ENCODE measurements around the gene GTPBP1.
A peak's percentile ranks its signal among the peaks of the same experiment; 100 is the strongest.

GTPBP1 gene
- long read RNA-seq, donor 1, full-length matches to known transcripts = 2 of 8 reads
- long read RNA-seq, donor 1, partial matches to known transcripts = 6 of 8 reads
- long read RNA-seq, donor 1, other reads (novel, unspliced or antisense) = 0 of 8 reads
- long read RNA-seq, donor 2, full-length matches to known transcripts = 4 of 4 reads
- long read RNA-seq, donor 2, partial matches to known transcripts = 0 of 4 reads
- long read RNA-seq, donor 2, other reads (novel, unspliced or antisense) = 0 of 4 reads
- long read RNA-seq, donor 3, partial matches to known transcripts = 5 of 7 reads
- long read RNA-seq, donor 3, other reads (novel, unspliced or antisense) = 0 of 7 reads
- long read RNA-seq, donor 4, full-length matches to known transcripts = 4 of 19 reads
- long read RNA-seq, donor 4, partial matches to known transcripts = 15 of 19 reads
- long read RNA-seq, donor 4, other reads (novel, unspliced or antisense) = 0 of 19 reads
- long read RNA-seq, donor 5, full-length matches to known transcripts = 3 of 3 reads
- long read RNA-seq, donor 5, partial matches to known transcripts = 0 of 3 reads
- long read RNA-seq, donor 5, other reads (novel, unspliced or antisense) = 0 of 3 reads
- long read RNA-seq, donor 6, full-length matches to known transcripts = 8 of 17 reads
- long read RNA-seq, donor 6, partial matches to known transcripts = 9 of 17 reads
- long read RNA-seq, donor 6, other reads (novel, unspliced or antisense) = 0 of 17 reads
- long read RNA-seq, donor 7, transcript GTPBP1-206 (2 exons, 3,035 nt) = major isoform, 5 of 62 reads
- long read RNA-seq, donor 7, partial matches to known transcripts = 57 of 62 reads
- long read RNA-seq, donor 7, other reads (novel, unspliced or antisense) = 0 of 62 reads
- long read RNA-seq, donor 8, full-length matches to known transcripts = 4 of 21 reads
- long read RNA-seq, donor 8, partial matches to known transcripts = 5 of 21 reads
- long read RNA-seq, donor 8, other reads (novel, unspliced or antisense) = 12 of 21 reads

DNA sequence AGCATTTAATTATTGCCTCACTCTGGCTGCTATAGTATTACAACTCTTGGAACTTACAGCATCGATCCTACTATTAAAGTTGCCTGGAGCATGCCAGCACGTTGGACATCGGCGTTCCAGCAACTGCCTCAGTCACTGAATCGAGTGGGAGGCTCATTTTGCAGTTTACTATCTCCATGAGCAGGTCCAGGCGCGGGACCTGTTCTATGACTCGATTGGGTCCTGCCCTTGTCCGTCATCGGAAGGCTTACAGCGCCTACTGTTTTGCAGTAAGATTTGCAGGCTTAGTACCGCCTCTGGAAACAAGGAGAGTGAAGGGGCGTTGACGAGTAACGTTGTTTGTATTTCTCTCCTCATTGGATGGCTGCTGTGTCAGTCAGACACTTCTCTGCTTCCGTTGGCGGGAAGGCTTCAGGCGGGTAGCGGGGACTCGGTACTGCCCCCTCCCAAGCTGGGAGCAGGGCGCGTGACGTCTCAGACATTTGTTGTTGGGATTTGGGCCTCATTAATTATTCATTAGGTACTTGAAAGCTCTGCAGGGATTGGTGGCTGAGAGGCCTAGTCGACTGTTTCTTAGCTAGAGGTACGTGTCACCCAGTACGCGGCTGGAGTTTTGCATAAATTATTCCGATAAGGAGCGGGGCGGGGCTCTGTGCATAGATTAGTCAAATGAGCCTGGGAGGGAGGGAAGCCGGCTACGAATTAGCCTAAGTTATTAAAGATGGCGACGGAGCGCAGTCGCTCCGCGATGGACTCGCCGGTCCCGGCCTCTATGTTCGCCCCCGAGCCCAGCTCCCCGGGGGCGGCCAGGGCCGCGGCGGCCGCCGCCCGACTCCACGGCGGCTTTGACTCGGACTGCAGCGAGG lies at the start of gene GTPBP1:
TSS of gene GTPBP1 (plus strand) at position 710 of the 866 bp plus-strand sequence. CDS start at position 722, 12 bp downstream.
- peak; percentile 87 for DNase-seq

DNA sequence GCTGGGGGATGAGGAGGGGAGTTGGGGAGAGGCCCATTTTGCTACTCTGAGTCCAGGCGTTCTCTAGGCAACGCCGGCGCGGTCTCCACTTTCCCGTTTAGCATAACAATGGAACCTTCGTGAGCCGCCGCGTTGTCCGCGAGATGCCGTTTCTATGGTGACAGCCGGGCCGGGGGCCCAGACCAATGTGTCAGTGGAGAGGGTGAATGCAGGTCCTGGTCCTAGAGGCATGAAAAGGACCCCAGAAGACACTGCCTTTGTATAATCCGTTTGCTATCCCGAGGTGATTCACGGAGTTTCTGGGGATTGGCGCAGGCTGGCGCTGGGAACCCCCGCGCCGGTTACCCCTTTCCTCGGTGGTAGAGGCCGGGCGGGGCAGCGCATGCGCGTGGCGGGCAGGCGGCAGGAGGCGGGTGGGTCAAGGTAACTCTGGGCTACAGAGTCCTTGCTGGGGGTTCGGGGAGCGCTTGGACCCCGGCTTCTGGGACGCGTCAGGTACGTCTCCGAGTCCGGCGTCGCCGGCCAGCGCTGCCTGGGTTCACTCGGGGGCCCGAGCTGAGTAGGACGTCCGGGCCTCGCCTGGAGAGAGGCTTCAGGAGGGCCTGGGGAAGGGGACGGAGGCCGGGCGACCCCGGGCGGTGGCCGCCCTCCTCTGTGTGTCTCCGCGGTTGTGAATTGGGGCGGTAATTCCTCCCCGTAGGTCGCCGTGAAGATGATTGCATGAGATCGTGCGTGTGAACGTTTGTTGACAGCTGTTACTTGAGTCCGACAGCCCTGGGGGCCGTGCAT lies 49.3 kb upstream of the GTPBP1 start, which contains the start of the genes CBY1 and FAM227A:
TSS of gene CBY1 (plus strand) at position 383 of the 789 bp plus-strand sequence. CDS start 11,417 bp downstream, outside the sequence.
TSS of gene FAM227A (minus strand) at position 137 of the 789 bp plus-strand sequence. CDS start 6,224 bp downstream, outside the sequence.
- peak; percentile 99 for DNase-seq

DNA sequence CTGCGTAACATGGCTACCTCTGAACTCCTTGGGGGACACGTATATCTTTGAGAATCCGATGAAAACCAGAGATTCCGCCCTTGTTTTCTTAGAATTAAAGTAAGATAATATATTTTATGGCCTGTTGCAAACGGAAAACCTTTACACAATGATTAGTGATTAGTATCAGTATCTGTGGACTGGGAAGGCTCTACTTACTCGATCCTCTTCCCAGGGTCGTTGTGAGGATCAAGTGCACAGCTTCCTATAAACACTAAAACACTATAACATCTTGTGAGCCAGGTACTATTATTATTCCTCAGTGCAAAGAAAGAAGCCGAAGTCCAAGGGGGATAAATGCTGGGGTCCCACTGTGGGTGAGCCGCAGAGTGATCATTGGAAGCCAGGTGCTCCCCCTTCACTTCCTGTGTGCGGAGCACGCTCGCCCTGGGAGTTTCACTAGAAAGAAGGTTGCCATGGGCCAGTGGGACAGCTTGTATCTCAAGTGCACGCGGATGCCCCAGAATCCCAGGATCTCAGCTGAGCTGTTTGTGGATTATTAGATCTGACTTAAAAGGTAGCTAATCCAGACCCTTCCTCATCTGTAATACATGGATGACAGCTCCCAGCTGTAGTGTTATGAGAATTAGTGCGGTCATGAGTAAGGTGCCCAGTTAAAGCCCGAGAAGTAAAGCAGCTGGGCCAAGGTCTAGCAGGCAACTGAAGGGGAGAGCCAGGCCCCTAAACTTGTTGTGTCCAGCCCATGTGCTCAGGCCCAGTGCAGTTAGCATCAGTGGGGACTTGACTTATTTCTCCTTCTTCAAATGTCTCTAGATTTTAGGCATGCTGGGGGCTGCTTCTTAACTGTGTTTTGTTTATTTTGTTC lies 48.5 kb upstream of the GTPBP1 start:
- DNase-seq = no peak

DNA sequence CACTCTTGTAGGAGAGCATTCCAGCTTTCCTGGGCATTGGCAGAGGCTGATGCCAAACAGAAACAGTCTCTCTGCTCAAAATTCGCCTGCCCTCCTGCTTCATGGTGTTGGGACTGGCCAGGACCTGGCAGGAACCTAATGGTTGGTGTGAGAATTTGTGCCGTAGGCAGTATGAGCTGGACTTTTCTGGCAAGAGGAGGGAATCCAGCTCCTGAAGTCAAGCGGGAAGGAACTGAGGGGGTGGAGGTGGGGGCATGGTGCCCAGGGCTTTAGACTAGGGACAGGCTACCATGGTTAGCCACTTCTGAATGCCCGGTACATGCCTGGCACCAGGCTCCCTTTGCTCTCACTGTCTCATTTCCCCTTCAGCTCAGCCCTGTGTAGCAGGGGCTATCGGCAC lies 30.9 kb upstream of the GTPBP1 start:
- DNase-seq = no peak

DNA sequence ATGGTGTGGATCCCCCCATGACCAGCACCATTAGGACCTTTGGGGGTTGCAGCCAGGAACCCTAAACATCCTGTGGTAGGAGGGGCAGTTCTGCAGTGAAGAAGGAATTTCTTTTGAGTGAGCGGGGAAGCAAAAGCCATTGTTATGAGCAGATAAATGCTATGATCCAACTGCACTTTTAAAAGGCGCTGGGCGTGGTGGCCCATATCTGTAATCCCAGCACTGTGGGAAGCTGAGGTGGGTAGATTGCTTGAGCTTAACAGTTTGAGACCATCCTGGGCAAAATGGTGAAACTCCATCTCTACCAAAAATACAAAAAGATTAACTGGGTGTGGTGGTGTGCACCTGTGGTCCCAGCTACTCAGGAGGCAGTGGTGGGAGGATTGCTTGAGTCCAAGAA lies 29.9 kb upstream of the GTPBP1 start:
- no peak for DNase-seq

DNA sequence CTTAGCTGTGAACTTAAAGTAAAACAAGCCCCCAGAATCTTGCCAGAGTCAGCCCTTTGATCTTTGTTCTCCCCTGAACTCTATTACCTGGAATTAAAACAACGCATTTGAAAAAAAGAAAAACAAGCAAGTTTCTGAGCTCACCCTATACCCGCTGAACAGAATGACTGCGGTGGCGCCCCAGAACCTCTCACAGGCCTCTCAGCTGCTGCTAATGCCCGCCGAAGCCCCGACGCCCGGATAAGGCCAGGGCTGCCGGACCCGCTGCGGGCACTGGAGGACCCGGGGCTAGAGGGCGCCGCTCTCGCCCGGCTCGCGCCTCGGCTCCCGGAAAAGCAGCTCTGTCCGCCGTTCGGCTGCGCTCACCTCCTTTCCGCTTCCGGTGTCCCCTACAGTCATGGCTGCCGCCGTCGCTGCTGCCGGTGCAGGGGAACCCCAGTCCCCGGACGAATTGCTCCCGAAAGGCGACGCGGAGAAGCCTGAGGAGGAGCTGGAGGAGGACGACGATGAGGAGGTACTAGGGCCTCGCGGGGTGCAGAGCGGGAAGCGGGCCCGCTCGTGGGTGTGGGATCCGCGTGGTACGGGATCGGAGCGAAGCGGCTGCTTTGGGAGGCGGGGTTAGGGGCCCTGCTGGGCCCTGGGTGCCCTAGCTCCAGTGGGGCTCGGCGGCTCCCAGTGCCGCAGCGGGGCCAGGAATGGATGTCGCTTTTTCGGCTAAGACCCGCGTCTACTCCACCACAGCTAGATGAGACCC lies 24.0 kb upstream of the GTPBP1 start, which contains the start of gene TOMM22:
TSS of gene TOMM22 (plus strand) at position 376 of the 754 bp plus-strand sequence. CDS start at position 398, 22 bp downstream.
- peak; percentile 85 for DNase-seq

DNA sequence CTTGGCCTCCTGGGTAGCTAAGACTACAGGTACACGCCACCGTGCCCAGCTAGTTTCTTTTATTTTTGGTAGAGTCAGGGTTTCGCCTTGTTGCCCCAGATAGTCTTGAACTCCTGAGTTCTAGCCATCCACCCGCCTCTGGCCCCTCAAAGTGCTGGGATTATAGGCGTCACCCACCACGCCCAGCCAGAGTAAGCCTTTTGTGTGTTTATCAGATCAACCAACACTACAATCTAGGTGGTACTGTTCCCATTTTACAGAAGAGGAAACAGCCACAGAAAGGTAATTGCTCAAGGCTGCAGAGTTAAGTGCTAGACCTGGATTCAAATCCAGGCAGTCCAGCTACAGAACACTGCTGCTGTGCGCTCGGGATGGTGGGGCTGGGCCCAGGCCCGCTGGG lies 20.8 kb upstream of the GTPBP1 start:
- DNase-seq = no peak

DNA sequence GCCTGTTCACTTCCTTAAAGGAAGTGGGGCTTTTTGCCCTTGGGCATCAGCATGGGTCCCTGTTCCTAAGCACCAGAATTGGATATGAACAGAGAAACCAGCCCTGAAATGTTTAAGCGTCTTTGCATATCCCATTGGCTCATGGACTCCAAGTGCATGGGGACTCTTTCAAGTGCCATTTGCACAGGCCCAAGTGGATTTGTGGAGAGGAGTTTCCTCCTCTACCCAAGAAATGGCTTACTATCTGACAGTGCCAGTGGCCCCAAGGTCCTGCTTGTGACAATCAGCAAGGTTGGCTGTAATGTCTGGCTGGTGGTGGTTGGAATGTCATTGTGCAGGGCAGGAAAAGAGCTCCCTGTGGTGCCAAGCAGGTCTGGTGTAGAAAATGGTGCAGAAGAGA lies 20.0 kb upstream of the GTPBP1 start:
- no peak for DNase-seq

DNA sequence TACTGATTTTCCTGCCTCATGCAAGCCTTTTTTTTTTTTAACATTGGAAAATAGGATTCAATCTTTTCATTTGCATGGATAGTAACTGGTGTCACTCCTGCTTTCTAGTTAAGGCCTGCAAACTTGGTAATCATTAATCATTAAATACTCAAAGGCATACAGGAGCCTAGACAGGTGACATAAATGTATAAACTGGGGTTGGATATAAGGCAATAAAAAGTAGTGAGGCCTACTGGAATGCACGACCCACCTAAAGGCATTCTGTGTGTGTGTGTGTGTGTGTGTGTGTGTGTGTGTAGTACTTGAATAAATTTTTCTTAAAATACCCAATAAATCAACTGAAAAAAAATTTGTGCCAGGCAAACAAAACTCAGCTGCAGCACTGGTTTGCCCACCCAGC lies 16.1 kb upstream of the GTPBP1 start:
- no peak for DNase-seq

DNA sequence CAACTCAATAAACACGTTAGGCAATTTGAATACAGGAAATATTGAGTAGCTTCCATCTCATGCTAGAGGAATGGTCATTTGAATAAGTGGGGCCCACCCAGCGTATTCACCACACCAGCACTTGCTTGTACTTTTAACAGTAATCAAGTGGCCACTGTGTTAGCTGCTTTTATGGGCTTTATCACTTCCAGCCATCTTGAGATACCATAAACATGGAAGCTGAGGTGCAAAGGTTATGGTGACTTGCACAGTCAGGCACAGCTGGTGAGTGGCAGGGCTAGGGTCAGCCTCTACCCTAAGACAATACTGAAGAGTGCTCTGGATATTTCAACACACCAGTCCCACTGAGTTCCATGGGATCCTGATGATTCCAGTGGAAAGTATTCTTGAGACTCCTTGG lies 11.7 kb upstream of the GTPBP1 start:
- DNase-seq = no peak

DNA sequence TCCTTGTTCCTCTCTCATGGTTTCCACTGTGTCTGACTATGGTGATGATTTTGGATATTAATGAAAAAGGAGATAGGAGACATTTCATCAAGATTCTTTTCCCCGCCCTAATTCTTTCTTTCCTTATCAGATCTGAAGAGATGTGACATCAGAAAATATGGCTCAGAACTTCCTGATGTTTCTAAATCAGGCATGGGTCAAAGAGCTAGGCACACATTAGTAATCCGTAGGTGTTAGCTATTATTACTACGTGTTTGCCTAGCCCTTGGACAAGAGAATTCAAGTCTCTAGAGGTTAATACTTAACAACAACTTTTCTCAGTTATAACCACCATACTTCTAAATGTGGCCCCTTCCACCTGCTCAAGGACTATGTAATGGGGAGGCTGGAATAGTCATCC lies 10.8 kb upstream of the GTPBP1 start:
- DNase-seq = no peak

DNA sequence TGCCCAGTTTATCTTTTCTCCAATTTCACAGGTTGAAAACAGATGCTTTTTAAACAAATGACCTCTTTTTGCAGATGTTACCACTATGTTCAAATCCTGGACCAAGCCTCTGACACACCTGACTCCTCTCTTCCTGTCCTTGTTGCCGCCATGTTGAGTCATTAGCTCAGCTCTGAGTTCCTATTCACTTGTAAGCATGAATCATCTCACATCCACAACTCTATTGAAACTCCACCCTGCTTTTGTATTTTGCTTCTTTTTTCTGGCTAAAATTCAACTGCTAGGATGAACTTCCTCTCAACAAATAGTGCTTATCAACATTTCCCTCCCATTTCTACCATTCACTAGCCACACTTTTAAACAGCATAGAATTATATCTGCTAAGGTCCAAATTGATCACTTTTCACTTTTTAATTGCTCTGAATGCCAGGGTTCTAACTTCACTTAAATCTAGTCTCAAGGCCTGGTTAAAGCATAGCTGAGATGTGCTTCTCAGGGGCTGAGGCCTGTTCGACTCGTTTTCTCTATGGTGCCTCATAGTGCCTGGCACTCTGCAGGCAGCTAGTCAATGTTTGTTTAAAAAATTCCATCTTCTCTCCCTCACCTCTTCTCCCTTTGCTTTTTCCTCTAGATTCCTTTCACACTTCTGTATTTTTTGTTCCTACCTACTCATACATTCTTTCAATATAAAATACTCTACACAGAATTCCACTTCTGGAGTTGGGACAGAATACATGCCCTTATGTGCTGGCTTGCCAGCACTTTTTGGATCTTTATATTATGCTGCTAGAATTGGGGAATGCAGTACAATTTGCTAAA lies 8.9 kb upstream of the GTPBP1 start:
- no peak for DNase-seq

DNA sequence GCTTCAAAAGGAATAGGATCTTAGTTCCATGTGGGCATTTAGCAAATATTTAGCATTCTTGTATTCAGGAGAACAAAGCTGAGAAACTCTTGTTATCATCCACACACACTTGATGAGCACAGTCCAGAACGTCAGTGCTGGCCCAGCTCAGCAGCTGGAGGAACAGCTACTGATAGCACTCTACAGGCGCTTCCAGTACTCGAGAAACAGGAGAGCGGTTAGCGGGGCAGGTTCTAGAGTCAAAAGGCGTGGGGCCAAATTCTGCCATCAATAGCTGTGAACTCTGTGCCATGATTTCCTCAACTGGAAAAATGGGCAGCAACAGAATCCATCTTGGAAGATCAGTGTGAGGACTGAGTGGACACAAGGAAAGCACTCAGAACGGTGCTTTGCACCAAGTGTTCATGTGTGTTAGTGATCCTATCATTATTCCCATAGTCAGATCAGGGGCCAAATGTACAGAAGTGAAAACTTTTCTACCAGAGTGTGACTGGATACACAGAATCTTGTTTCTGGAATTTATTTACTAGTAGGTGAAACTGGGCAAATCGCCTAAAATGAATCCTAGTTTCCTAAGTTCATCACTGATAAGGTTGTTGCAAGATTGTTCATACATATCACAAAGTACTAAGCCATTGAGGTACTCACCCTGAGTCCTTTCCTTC lies 8.2 kb upstream of the GTPBP1 start:
- DNase-seq = no peak

DNA sequence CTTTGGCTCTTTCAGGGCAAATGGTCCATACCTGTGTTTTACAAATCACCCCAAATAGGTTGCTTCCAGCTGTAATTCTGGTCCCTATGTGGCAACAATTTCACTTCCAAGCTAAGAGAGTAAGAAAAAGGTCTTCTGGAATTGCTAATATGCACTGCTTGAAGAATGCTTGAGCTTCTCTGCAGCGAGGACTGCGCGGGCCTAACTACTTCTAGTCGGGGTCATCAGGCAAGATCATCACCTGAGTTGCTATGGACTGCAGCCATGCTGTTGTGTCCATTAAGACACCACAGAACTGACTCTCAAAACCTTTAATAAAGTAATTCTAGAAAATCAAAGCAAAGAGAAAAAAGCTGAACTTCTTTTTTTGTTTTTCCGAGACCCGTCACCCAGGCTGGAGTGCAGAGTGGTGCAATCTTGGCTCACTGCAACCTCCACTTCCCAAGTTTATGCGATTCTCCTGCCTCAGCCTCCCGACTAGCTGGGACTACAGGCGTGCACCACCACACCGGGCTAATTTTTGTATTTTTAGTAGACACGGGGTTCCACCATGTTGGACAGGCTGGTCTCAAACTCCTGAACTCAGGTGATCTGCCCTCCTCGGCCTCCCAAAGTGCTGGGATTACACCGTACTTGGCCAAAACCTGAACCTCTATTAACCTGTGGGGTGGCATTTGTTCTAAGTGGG lies 7.2 kb upstream of the GTPBP1 start:
- DNase-seq = no peak

DNA sequence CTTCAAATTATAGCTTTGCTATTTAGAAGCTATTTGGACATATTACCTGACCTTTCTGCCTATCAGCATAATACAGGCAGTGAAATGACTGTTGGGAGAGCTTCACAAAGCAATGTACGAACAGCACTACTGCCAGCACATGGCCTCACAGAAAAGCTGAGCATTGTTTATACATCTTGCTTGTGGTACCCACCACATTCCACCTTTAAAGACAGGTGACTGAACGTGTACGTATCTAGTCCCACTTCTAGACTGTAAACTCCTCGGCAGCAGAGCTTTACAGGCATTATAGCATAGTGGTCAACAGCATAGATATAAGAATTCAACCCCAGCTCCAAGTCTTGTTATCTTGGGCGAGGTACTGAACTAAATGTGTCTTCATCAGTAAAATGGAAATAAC lies 6.6 kb upstream of the GTPBP1 start:
- DNase-seq = no peak

DNA sequence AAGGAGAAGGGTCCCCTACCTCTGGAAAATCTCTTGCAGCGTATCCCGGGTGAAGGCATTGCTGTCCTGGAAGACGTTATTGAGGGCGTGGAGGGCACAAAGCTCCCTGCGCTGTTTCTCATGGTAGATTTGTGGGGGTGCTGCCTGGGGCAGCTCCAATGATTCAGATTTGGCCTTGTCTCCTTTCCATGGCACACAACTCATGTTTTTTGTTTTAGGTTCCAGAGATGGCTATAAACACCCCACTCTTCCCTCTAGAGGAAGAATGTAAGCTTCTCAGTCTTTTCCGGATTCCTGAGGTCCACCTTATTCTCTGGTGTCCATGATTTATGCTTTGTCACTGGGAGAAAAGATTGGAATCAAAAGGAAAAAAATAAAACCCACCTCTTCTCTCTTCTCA lies 6.0 kb upstream of the GTPBP1 start:
- peak; percentile 38 for DNase-seq

DNA sequence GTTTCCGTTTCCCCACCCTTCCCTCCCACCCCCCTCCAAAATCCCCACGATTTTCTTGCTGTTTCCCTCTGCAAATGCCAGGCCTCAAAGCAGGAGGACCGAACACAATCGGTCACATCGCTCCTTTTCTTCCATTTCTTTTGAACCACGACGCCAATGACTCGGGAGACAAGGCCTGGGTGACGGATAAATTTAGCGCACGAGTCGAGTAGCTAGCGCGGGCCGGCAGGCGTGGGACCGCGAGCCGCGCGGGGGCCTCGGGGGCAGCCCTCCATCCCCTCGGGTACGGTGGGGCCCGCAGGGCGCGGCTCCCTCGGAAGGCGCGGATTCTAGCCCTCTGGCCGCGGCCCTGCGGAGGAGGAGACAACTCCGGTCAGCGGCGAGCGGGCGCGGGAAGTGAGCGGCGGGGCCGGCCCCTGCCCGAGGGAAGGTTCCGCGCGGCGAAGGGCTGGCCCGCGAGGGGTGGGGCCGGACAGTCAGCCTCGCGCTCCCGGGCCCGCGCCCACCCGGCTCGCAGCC lies 5.4 kb upstream of the GTPBP1 start:
- DNase-seq = peak; percentile 90

Data from right kidney (tissue), 9 donors.